ENCODE data around the gene FIGN.

Gene FIGN

DNA sequence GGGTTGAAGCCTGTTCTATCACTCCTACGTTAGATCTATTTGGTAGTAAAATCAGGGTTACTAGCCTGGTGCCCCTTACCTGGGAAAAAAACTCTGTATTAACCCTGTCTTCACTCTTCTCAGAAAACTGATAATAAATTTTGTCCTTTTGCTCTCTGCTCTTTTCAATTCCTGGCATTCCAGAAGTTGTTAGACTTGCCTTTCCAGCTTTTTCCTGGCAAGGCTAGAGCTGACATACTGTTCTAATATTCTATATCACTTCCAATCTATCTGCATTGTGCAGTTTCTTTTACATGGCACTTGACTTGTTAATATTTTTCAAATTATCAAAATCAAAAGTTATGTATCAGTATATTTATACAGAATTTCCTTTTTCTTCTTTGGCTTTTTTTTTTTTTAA lies 162.2 kb downstream of the FIGN start:
- no peaks in the 10 kb centered on the region for H3K27me3 ChIP-seq (ENCODE audit: control insufficient read depth in 1 of 2, insufficient read depth in 2 of 2, low read length in 2 of 2)
- no peaks in the 10 kb centered on the region for H3K4me1 ChIP-seq (ENCODE audit: insufficient read depth, low read length)
- H3K9me3 ChIP-seq (ENCODE audit: low read length): no peaks in the 10 kb centered on the region
- no peak overlapping the region for H3K4me3 ChIP-seq (ENCODE audit: low read depth in 1 of 2, low read length in 2 of 2)
- no peaks in the 10 kb centered on the region for H3K36me3 ChIP-seq (ENCODE audit: insufficient read depth, low read length)
- H3K27ac ChIP-seq (ENCODE audit: low read depth, low read length): no peak overlapping the region
- H3K9ac ChIP-seq (ENCODE audit: low read length): no peak overlapping the region

DNA sequence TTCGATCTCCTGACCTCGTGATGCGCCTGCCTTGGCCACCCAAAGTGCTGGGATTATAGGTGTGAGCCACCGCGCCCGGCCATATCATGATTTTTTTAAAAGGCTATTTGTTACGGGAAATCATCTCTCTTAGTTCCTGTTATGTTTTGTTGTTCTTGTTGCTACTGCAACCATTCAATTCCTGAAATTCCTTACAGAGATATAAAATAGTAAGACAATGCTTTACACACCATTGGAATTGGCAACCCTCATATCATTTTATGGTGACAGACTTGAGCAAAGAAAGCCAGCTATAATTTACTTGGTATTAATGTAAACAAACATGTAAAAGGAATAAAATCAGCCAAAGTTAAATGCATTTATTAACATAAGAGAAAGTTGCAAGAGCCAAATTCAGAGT lies 163.0 kb downstream of the FIGN start:
- H3K9me3 ChIP-seq (ENCODE audit: low read length): no peaks in the 10 kb centered on the region
- H3K9ac ChIP-seq (ENCODE audit: low read length): no peak overlapping the region
- no peak overlapping the region for H3K4me3 ChIP-seq (ENCODE audit: low read depth in 1 of 2, low read length in 2 of 2)
- no peaks in the 10 kb centered on the region for H3K27me3 ChIP-seq (ENCODE audit: control insufficient read depth in 1 of 2, insufficient read depth in 2 of 2, low read length in 2 of 2)
- H3K36me3 ChIP-seq (ENCODE audit: insufficient read depth, low read length): no peaks in the 10 kb centered on the region
- no peaks in the 10 kb centered on the region for H3K4me1 ChIP-seq (ENCODE audit: insufficient read depth, low read length)
- H3K27ac ChIP-seq (ENCODE audit: low read depth, low read length): no peak overlapping the region

- no peaks in the 10 kb centered on the region for H3K27me3 ChIP-seq (ENCODE audit: control insufficient read depth in 1 of 2, insufficient read depth in 2 of 2, low read length in 2 of 2)
- no peak overlapping the region for H3K27ac ChIP-seq (ENCODE audit: low read depth, low read length)
- no peaks in the 10 kb centered on the region for H3K36me3 ChIP-seq (ENCODE audit: insufficient read depth, low read length)
- H3K4me3 ChIP-seq (ENCODE audit: low read depth in 1 of 2, low read length in 2 of 2): no peak overlapping the region
- H3K4me1 ChIP-seq (ENCODE audit: insufficient read depth, low read length): no peaks in the 10 kb centered on the region
- H3K9me3 ChIP-seq (ENCODE audit: low read length): no peaks in the 10 kb centered on the region
- H3K9ac ChIP-seq (ENCODE audit: low read length): no peak overlapping the region
Measured at GRCh38 chr2:163571423-163572102, 164.2 kb downstream of the FIGN start.

- H3K9ac ChIP-seq (ENCODE audit: low read length): no peak overlapping the region
- H3K4me1 ChIP-seq (ENCODE audit: insufficient read depth, low read length): no peaks in the 10 kb centered on the region
- no peak overlapping the region for H3K27ac ChIP-seq (ENCODE audit: low read depth, low read length)
- no peaks in the 10 kb centered on the region for H3K9me3 ChIP-seq (ENCODE audit: low read length)
- no peaks in the 10 kb centered on the region for H3K36me3 ChIP-seq (ENCODE audit: insufficient read depth, low read length)
- no peak overlapping the region for H3K4me3 ChIP-seq (ENCODE audit: low read depth in 1 of 2, low read length in 2 of 2)
- no peaks in the 10 kb centered on the region for H3K27me3 ChIP-seq (ENCODE audit: control insufficient read depth in 1 of 2, insufficient read depth in 2 of 2, low read length in 2 of 2)
Measured at GRCh38 chr2:163570391-163570790, 165.4 kb downstream of the FIGN start.

GRCh38 chr2:163565192-163565591 lies 170.6 kb downstream of the FIGN start:
- Histone ChIP-seq H3K4me3 (ENCODE audit: low read depth in 1 of 2, low read length in 2 of 2) (no peak overlapping the region), H3K36me3 (ENCODE audit: insufficient read depth, low read length) (no peaks in the 10 kb centered on the region), H3K9me3 (ENCODE audit: low read length) (no peaks in the 10 kb centered on the region), H3K27me3 (ENCODE audit: control insufficient read depth in 1 of 2, insufficient read depth in 2 of 2, low read length in 2 of 2) (no peaks in the 10 kb centered on the region), H3K27ac (ENCODE audit: low read depth, low read length) (no peak overlapping the region), H3K4me1 (ENCODE audit: insufficient read depth, low read length) (no peaks in the 10 kb centered on the region), H3K9ac (ENCODE audit: low read length) (no peak overlapping the region)

DNA sequence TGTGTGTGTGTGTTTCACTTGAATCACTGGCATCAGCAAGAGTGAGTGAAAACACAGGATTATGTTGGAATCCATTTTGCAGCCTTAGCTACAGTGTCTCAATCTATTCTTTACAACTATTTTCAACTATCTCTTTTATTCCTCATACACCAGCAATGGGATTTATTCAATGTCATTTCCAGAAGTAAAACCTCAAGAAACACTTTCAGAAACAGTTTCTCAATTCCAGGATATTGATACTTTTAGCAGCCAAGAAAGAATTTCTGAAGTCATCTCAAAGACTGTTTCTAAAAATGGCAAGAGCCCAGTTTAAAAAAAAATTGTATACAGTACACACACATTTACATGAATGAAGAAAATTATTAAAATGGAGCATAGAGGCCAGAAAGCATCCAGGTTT lies 171.6 kb downstream of the FIGN start:
- Histone ChIP-seq H3K4me3 (ENCODE audit: low read depth in 1 of 2, low read length in 2 of 2) (no peak overlapping the region), H3K36me3 (ENCODE audit: insufficient read depth, low read length) (no peaks in the 10 kb centered on the region), H3K4me1 (ENCODE audit: insufficient read depth, low read length) (no peaks in the 10 kb centered on the region), H3K27ac (ENCODE audit: low read depth, low read length) (no peak overlapping the region), H3K27me3 (ENCODE audit: control insufficient read depth in 1 of 2, insufficient read depth in 2 of 2, low read length in 2 of 2) (no peaks in the 10 kb centered on the region), H3K9ac (ENCODE audit: low read length) (no peak overlapping the region), H3K9me3 (ENCODE audit: low read length) (no peaks in the 10 kb centered on the region)

DNA sequence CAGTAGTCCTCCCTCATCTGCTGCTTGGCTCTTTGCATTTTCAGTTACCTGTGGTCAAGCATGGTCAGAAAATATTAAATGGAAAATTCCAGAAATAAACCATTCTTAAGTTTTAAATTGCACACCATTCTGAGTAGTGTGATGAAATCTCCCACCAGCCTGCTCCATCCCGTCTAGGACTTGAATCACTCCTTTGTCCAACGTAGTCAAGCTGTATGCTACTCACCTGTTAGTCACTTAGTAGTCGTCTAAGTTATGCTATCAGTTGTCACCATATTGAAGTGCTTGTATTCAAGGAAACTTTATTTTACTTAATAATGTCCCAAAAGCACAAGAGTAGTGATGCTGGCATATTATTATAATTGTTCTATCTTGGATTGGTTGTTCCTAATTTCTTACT lies 172.5 kb downstream of the FIGN start:
- Histone ChIP-seq H3K9me3 (ENCODE audit: low read length) (no peaks in the 10 kb centered on the region), H3K9ac (ENCODE audit: low read length) (no peak overlapping the region), H3K4me3 (ENCODE audit: low read depth in 1 of 2, low read length in 2 of 2) (no peak overlapping the region), H3K27me3 (ENCODE audit: control insufficient read depth in 1 of 2, insufficient read depth in 2 of 2, low read length in 2 of 2) (no peaks in the 10 kb centered on the region), H3K4me1 (ENCODE audit: insufficient read depth, low read length) (no peaks in the 10 kb centered on the region), H3K27ac (ENCODE audit: low read depth, low read length) (no peak overlapping the region), H3K36me3 (ENCODE audit: insufficient read depth, low read length) (no peaks in the 10 kb centered on the region)

DNA sequence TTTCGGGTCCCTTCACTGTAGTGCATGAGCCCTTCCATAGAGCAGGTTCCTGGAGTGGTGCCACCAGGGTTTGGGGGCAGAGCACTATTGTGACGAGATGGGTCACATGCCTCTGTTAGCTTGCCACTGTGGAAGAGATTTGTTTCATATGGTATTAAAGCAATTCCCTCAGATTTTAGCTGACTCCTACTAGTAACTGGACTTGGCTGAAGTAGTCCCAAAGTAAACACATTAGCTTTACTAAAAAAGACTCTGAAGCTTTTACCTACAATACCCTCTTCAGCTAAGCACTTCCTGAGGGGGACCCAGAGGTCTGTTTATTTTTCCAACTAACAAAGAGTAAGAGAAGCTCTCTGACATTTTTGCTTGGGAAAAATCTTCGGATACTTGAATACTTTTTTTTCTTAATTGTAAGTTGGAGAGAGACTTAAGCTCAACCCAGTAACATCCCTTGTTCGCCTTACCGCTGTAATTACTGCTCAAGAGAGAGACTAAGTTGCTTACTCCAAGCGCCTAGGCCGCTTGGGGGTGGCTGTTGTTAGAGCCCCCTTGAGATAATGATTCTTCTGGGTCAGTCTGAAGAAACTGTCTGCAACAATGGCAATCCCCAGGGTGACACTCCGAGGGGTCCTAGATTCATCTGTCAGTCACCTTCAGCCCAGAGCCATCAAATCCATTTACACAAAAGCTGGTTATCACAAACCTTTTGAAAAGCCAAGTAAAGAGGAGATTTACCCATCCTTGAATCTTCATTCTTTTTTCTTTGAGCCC lies 177.4 kb downstream of the FIGN start:
- H3K4me3 ChIP-seq (ENCODE audit: low read depth in 1 of 2, low read length in 2 of 2): no peak overlapping the region
- no peaks in the 10 kb centered on the region for H3K4me1 ChIP-seq (ENCODE audit: insufficient read depth, low read length)
- no peaks in the 10 kb centered on the region for H3K36me3 ChIP-seq (ENCODE audit: insufficient read depth, low read length)
- H3K27me3 ChIP-seq (ENCODE audit: control insufficient read depth in 1 of 2, insufficient read depth in 2 of 2, low read length in 2 of 2): no peaks in the 10 kb centered on the region
- no peak overlapping the region for H3K27ac ChIP-seq (ENCODE audit: low read depth, low read length)
- H3K9ac ChIP-seq (ENCODE audit: low read length): no peak overlapping the region
- H3K9me3 ChIP-seq (ENCODE audit: low read length): no peaks in the 10 kb centered on the region

- H3K27me3 ChIP-seq (ENCODE audit: control insufficient read depth in 1 of 2, insufficient read depth in 2 of 2, low read length in 2 of 2): no peaks in the 10 kb centered on the region
- no peaks in the 10 kb centered on the region for H3K36me3 ChIP-seq (ENCODE audit: insufficient read depth, low read length)
- H3K4me3 ChIP-seq (ENCODE audit: low read depth in 1 of 2, low read length in 2 of 2): no peak overlapping the region
- no peaks in the 10 kb centered on the region for H3K4me1 ChIP-seq (ENCODE audit: insufficient read depth, low read length)
- no peak overlapping the region for H3K9ac ChIP-seq (ENCODE audit: low read length)
- no peaks in the 10 kb centered on the region for H3K9me3 ChIP-seq (ENCODE audit: low read length)
- no peak overlapping the region for H3K27ac ChIP-seq (ENCODE audit: low read depth, low read length)
Measured at GRCh38 chr2:163556511-163556910, 179.3 kb downstream of the FIGN start.

GRCh38 chr2:163554864-163555263 lies 180.9 kb downstream of the FIGN start:
- H3K27ac ChIP-seq (ENCODE audit: low read depth, low read length): no peak overlapping the region
- no peaks in the 10 kb centered on the region for H3K4me1 ChIP-seq (ENCODE audit: insufficient read depth, low read length)
- H3K4me3 ChIP-seq (ENCODE audit: low read depth in 1 of 2, low read length in 2 of 2): no peak overlapping the region
- H3K9me3 ChIP-seq (ENCODE audit: low read length): no peaks in the 10 kb centered on the region
- H3K27me3 ChIP-seq (ENCODE audit: control insufficient read depth in 1 of 2, insufficient read depth in 2 of 2, low read length in 2 of 2): no peaks in the 10 kb centered on the region
- no peaks in the 10 kb centered on the region for H3K36me3 ChIP-seq (ENCODE audit: insufficient read depth, low read length)
- H3K9ac ChIP-seq (ENCODE audit: low read length): no peak overlapping the region

- Histone ChIP-seq H3K9me3 (ENCODE audit: low read length) (no peaks in the 10 kb centered on the region), H3K4me1 (ENCODE audit: insufficient read depth, low read length) (no peaks in the 10 kb centered on the region), H3K27me3 (ENCODE audit: control insufficient read depth in 1 of 2, insufficient read depth in 2 of 2, low read length in 2 of 2) (no peaks in the 10 kb centered on the region), H3K9ac (ENCODE audit: low read length) (no peak overlapping the region), H3K27ac (ENCODE audit: low read depth, low read length) (no peak overlapping the region), H3K4me3 (ENCODE audit: low read depth in 1 of 2, low read length in 2 of 2) (no peak overlapping the region), H3K36me3 (ENCODE audit: insufficient read depth, low read length) (no peaks in the 10 kb centered on the region)
Measured at GRCh38 chr2:163553601-163554000, 182.2 kb downstream of the FIGN start.

- no peaks in the 10 kb centered on the region for H3K27me3 ChIP-seq (ENCODE audit: control insufficient read depth in 1 of 2, insufficient read depth in 2 of 2, low read length in 2 of 2)
- no peak overlapping the region for H3K4me3 ChIP-seq (ENCODE audit: low read depth in 1 of 2, low read length in 2 of 2)
- no peaks in the 10 kb centered on the region for H3K9me3 ChIP-seq (ENCODE audit: low read length)
- no peak overlapping the region for H3K9ac ChIP-seq (ENCODE audit: low read length)
- H3K36me3 ChIP-seq (ENCODE audit: insufficient read depth, low read length): no peaks in the 10 kb centered on the region
- H3K4me1 ChIP-seq (ENCODE audit: insufficient read depth, low read length): no peaks in the 10 kb centered on the region
- H3K27ac ChIP-seq (ENCODE audit: low read depth, low read length): no peak overlapping the region
Measured at GRCh38 chr2:163552758-163553157, 183.1 kb downstream of the FIGN start.
